GM19328 (cell line): ENCODE measurements around the gene TRIM64.
"Not testable (repeated sequence)": the region's sequence is repeated elsewhere in the genome, so short reads cannot be mapped to it uniquely, and the experiment has no call there.

Source experiments
- ATAC-seq: cut with Tn5 transposase; IDR thresholded peaks from one replicate; pipeline ENCODE4 v1.9.1; 2021; ENCODE audit warnings: mild to moderate bottlenecking, moderate library complexity; ENCODE audit not compliant: unreplicated experiment

TRIM64 gene

GRCh38 chr11:89965737-89966136, at the start of gene TRIM64:
Gene TRIM64, plus strand, starts transcription at chr11:89966037. Its CDS starts 2,467 bp downstream, at chr11:89968504.
- not testable (repeated sequence) for ATAC-seq

GRCh38 chr11:89922195-89922660, 43.6 kb upstream of the TRIM64 start, which contains the start of gene TRIM49D1:
Gene TRIM49D1, minus strand, starts transcription at chr11:89922245. Its CDS starts 4,535 bp downstream, at chr11:89917710.
- ATAC-seq: no peak

- ATAC-seq: not testable (repeated sequence)
Measured at GRCh38 chr11:89923764-89924163, 42.1 kb upstream of the TRIM64 start, which contains the start of gene TRIM49D2. Gene TRIM49D2, plus strand, starts transcription at chr11:89924064. Its CDS starts 2,698 bp downstream, at chr11:89926762.

- not testable (repeated sequence) for ATAC-seq
Measured at GRCh38 chr11:89960833-89961232, 5.0 kb upstream of the TRIM64 start.
